HEK293T (cell line): ENCODE data around the gene MRPL11.

Source experiments
- CTCF ChIA-PET: fragments of 350-600 bp; formaldehyde crosslinking; extraction: SDS; loops from one replicate; lab custom pipeline; 2021; ENCODE audit warnings: antibody characterized with exemption, inconsistent platforms; lab: Yijun Ruan, JAX
- POLR2A ChIA-PET: fragments of 350-600 bp; formaldehyde crosslinking; extraction: SDS; loops from one replicate; lab custom pipeline; 2020; ENCODE audit warnings: antibody characterized with exemption, inconsistent platforms; lab: Yijun Ruan, JAX
- DNase-seq: peaks from one replicate; pipeline ENCODE4 v3.0.0; 2012; ENCODE audit warnings: mixed read lengths; ENCODE audit errors: extremely low spot score
- ARNT ChIP-seq: fragments of 450-650 bp; IDR thresholded peaks from 2 replicates; pipeline ENCODE4 v1.6.1; 2017; ENCODE audit warnings: mild to moderate bottlenecking
- BHLHE40 ChIP-seq: fragments of 450-650 bp; IDR thresholded peaks from 2 replicates; pipeline ENCODE4 v1.6.1; 2016; ENCODE audit warnings: mild to moderate bottlenecking, moderate library complexity, borderline replicate concordance
- CTBP1 ChIP-seq: fragments of 450-650 bp; IDR thresholded peaks from 2 replicates; pipeline ENCODE4 v1.6.1; 2016; ENCODE audit warnings: borderline replicate concordance
- ELF4 ChIP-seq: fragments of 450-650 bp; IDR thresholded peaks from 2 replicates; pipeline ENCODE4 v1.6.1; 2017; ENCODE audit warnings: antibody characterized with exemption
- FOXA1 ChIP-seq: fragments of 450-650 bp; IDR thresholded peaks from 2 replicates; pipeline ENCODE4 v1.6.1; 2016; ENCODE audit warnings: mild to moderate bottlenecking
- FOXK2 ChIP-seq: fragments of 450-650 bp; IDR thresholded peaks from 2 replicates; pipeline ENCODE4 v1.6.1; 2016; ENCODE audit warnings: mild to moderate bottlenecking
- FOXM1 ChIP-seq: fragments of 450-650 bp; IDR thresholded peaks from 2 replicates; pipeline ENCODE4 v1.6.1; 2017; ENCODE audit warnings: mild to moderate bottlenecking, borderline replicate concordance
- HDGF ChIP-seq: fragments of 450-650 bp; IDR thresholded peaks from 2 replicates; pipeline ENCODE4 v1.6.1; 2017; ENCODE audit warnings: antibody characterized with exemption, borderline replicate concordance
- L3MBTL2 ChIP-seq: fragments of 450-650 bp; conservative IDR thresholded peaks from 2 replicates; pipeline ENCODE4 v1.6.1; 2016; ENCODE audit warnings: mild to moderate bottlenecking
- LEF1 ChIP-seq: fragments of 450-650 bp; IDR thresholded peaks from 2 replicates; pipeline ENCODE4 v1.6.1; 2017; ENCODE audit warnings: mild to moderate bottlenecking, borderline replicate concordance
- NFRKB ChIP-seq: fragments of 450-650 bp; IDR thresholded peaks from 2 replicates; pipeline ENCODE4 v1.6.1; 2016; ENCODE audit warnings: mild to moderate bottlenecking, moderate library complexity
- SP1 ChIP-seq: fragments of 450-650 bp; IDR thresholded peaks from 2 replicates; pipeline ENCODE4 v1.6.1; 2017
- SUZ12 ChIP-seq: fragments of 450-650 bp; IDR thresholded peaks from 2 replicates; pipeline ENCODE4 v1.6.1; 2016; ENCODE audit warnings: mild to moderate bottlenecking
- TARDBP ChIP-seq: fragments of 450-650 bp; IDR thresholded peaks from 2 replicates; pipeline ENCODE4 v1.6.1; 2016
- ZNF384 ChIP-seq: fragments of 450-650 bp; IDR thresholded peaks from 2 replicates; pipeline ENCODE4 v1.6.1; 2016
- TF ChIP-seq, protein P1 (sequence below): fragments of 450-650 bp; IDR thresholded peaks from 2 replicates; pipeline ENCODE4 v1.6.1; 2016

MRPL11 gene

GRCh38 chr11:66477263-66478201 is 38.9 kb upstream of the MRPL11 start:
- no peak for TF ChIP-seq FOXM1
- no peak for TF ChIP-seq HDGF
- TF ChIP-seq ZNF384 = no peak
- TF ChIP-seq TARDBP = no peak
- no peak for TF ChIP-seq L3MBTL2
- TF ChIP-seq LEF1 = no peak
- no peak for TF ChIP-seq BHLHE40
- ChIA-PET CTCF (interaction anchor here (0.6 kb wide), 1 partner anchor 81 kb away, joined by 3 read pairs; no protein-coding TSS in a partner anchor), POLR2A (interaction anchor here (2.7 kb wide), 1 partner anchor 11 kb away, joined by 11 read pairs; the partner anchor contains the start of gene PELI3)
- DNase-seq = no peak

DNA sequence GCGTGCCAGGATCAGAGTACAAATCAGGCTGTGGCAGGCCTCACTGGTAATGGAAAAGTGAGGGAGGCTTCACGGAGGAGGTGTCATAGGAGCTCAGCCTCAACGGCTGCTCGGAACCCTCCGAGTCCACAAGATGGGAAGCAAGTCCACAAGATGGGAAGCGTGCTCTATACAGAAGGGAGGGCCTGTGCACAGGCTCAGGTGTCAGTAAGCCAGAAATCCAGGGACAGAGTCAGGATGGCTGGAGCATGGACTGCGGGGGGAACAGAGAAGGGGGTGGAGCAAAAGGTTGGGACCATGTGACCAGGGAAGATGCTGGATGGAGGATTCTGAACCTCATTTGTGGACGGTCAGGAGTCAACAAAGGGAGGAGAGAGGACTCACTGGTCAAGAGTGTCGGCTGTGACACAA is 38.2 kb upstream of the MRPL11 start:
- DNase-seq = no peak
- ChIA-PET POLR2A (no interaction called here), CTCF (interaction anchor here (0.6 to 0.7 kb wide), 2 partner anchors 80 to 459 kb away, joined by 3 read pairs; no protein-coding TSS in a partner anchor)
- TF ChIP-seq ELF4 (no peak), ZNF384 (no peak), FOXA1 (no peak), TARDBP (no peak), HDGF (no peak), FOXM1 (no peak), SUZ12 (no peak), CTBP1 (no peak), FOXK2 (no peak), LEF1 (no peak), BHLHE40 (no peak), NFRKB (no peak), ARNT (no peak), SP1 (no peak), L3MBTL2 (no peak)
- TF ChIP-seq, protein P1, sequence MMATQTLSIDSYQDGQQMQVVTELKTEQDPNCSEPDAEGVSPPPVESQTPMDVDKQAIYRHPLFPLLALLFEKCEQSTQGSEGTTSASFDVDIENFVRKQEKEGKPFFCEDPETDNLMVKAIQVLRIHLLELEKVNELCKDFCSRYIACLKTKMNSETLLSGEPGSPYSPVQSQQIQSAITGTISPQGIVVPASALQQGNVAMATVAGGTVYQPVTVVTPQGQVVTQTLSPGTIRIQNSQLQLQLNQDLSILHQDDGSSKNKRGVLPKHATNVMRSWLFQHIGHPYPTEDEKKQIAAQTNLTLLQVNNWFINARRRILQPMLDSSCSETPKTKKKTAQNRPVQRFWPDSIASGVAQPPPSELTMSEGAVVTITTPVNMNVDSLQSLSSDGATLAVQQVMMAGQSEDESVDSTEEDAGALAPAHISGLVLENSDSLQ = no peak

GRCh38 chr11:66476173-66476840 is 37.7 kb upstream of the MRPL11 start:
- CTCF ChIA-PET = interaction anchor here (0.7 kb wide), 1 partner anchor 459 kb away, joined by 3 read pairs; no protein-coding TSS in a partner anchor
- no peak for DNase-seq

GRCh38 chr11:66475349-66476172 is 36.9 kb upstream of the MRPL11 start:
- ChIA-PET CTCF (no interaction called here), POLR2A (no interaction called here)
- no peak for DNase-seq
- TF ChIP-seq CTBP1 (no peak), SP1 (no peak), FOXM1 (no peak)

More at GRCh38 chr11:66476173-66476840, 37.7 kb upstream of the MRPL11 start:
- TF ChIP-seq NFRKB = no peak
- TF ChIP-seq FOXM1 = no peak
- TF ChIP-seq SUZ12 = no peak
- POLR2A ChIA-PET = no interaction called here

DNA sequence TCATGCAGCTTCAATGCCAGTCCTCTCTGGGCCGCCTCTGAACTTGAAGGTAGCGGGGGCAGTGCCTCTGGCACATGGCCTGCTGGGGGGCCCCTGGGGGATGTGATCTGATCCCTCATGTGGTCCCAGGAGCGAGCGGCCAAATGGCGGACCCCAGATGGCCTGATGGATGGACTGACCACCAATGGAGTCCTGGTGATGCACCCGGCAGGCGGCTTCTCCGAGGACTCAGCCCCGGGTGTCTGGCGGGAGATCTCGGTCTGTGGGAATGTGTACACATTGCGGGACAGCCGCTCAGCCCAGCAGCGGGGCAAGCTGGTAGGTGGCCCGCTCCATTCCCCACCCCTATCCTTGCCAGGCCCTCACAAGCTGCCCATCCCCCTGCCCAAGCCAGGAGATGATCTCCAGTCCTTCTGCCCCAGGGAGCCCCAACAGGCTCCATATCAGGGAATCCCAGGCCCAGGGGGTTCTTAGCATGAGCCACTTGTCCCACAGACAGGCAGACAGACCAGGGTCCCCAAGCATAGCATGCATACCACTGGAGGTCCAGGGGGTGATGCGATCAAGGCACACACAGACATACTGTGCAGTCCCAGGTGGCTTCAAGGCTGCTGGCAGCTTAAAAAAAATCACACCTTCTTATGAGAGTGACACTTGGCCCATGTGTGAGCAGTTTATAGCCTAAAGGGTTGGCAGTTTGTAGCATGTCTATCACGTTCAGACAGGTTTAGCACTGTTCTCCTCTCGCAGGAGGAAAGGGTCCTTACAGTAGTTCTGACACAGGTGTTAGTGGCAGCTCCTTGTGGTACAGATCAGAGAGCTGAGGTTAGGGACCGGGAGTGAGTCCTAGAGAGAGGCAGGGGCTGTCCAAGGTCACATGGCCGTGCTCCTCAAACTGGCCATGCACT is 35.2 kb upstream of the MRPL11 start:
- DNase-seq = no peak
- POLR2A ChIA-PET = no interaction called here
- CTCF ChIA-PET = no interaction called here
- TF ChIP-seq ZNF384 (no peak), BHLHE40 (no peak), SP1 (no peak), CTBP1 (no peak), HDGF (no peak), SUZ12 (no peak), FOXM1 (no peak), LEF1 (no peak), TARDBP (no peak), NFRKB (no peak), ELF4 (no peak), ARNT (no peak), FOXK2 (no peak), L3MBTL2 (no peak), FOXA1 (no peak)
- TF ChIP-seq, protein P1 = no peak
